Left ventricle myocardium inferior (tissue), 1 donor: ENCODE results near the gene MIB2. TPM values are rescaled to one million over a fixed set of nuclear protein-coding genes. Genes with fewer than 3 reads are reported as not detected.
"Not testable (repeated sequence)": the region's sequence is repeated elsewhere in the genome, so short reads cannot be mapped to it uniquely, and the experiment has no call there.

ENCODE experiments used
- DNase-seq: peaks from one replicate; pipeline ENCODE4 v3.0.0-alpha.2; 2020
- H3K27ac ChIP-seq: fragments of 200-600 bp; replicated peaks from 2 replicates; pipeline ENCODE4 v1.8.0; 2021
- H3K27me3 ChIP-seq: fragments of 200-600 bp; 2 replicates; pipeline ENCODE4 v1.8.0; 2021; ENCODE audit warnings: low read depth
- H3K36me3 ChIP-seq: fragments of 200-600 bp; 2 replicates; pipeline ENCODE4 v1.8.0; 2021
- H3K4me1 ChIP-seq: fragments of 200-600 bp; 2 replicates; pipeline ENCODE4 v1.8.0; 2021
- H3K4me3 ChIP-seq: fragments of 200-600 bp; 2 replicates; pipeline ENCODE4 v1.8.0; 2021; ENCODE audit warnings: mild to moderate bottlenecking, moderate library complexity
- H3K9me3 ChIP-seq: fragments of 200-600 bp; replicated peaks from 2 replicates; pipeline ENCODE4 v1.8.0; 2021
- intact Hi-C: fragments of 100-400 bp; cut with micrococcal nuclease; formaldehyde crosslinking; loops from one replicate; pipeline ENCODE4 v1.11.0; 2022
- total RNA-seq: library from RNA; stranded (reverse); fragmentation: NEBNext Ultra II Directional; extraction: Animal tissue kit (Norgen Biotek cat#: 25700); gene quantifications from one replicate; pipeline ENCODE4 v1.2.1, GENCODE V29; 2021
- donor health status: DM: no; HTN: yes; CAD: no; lungs with severe emphysema.

MIB2 gene
- total RNA-seq, 1 donor from 2014 or later, result 129 TPM

- H3K4me1 ChIP-seq, H3K27me3 ChIP-seq, H3K9me3 ChIP-seq, H3K27ac ChIP-seq, intact Hi-C loops, H3K4me3 ChIP-seq, DNase-seq: not testable (repeated sequence)
- peaks cover 21% of the 10 kb centered on the region for H3K36me3 ChIP-seq
These were observed 21.6 kb downstream of the MIB2 start for GRCh38 chr1:1636621-1637478.

GRCh38 chr1:1637479-1637875 lies 22.2 kb downstream of the MIB2 start:
- H3K4me3 ChIP-seq, H3K9me3 ChIP-seq, H3K4me1 ChIP-seq, DNase-seq, intact Hi-C loops, H3K27me3 ChIP-seq, H3K27ac ChIP-seq: not testable (repeated sequence)
- peaks cover 21% of the 10 kb centered on the region for H3K36me3 ChIP-seq

DNA sequence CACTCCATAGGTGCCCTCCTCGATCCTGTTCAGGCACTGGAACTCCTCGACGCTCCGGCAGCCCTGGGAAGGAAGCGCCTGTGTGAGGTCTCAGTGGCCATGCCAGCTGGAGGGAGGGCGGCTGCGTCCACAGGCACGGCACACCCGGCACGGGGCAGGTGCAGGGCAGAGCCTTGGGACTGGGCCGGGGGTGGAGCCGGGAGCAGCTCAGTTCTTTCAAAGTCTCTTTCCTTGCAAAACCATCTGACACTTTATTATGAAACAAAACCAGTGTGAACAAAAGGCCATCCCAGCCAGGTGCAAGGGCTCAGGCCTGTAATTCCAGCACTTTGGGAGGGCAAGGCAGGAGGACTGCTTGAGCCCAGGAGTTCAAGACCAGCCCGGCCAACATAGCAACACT lies 23.2 kb downstream of the MIB2 start:
- H3K4me3 ChIP-seq, H3K27ac ChIP-seq, DNase-seq, H3K4me1 ChIP-seq, H3K27me3 ChIP-seq, intact Hi-C loops, H3K9me3 ChIP-seq: not testable (repeated sequence)
- peaks cover 21% of the 10 kb centered on the region for H3K36me3 ChIP-seq

DNA sequence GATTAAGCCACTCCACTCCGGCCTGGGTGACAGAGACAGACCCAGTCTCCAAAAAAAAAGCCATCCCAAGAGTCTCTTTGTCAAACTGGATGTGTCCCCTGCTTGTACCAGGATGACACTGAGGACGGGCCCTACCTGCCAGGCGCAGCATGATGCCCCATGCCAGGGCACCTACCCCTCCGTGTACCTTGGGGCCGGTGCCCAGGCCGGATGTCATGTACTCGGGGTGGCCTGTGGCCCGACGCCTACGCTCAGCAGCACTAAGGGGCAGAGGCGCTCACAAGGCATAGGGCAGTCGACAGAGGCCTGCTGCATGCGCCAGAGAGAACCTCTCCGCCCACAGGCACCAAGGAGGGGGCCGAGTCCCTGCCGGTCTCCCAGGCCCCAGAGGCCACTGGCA lies 24.1 kb downstream of the MIB2 start:
- H3K27me3 ChIP-seq, intact Hi-C loops, H3K4me1 ChIP-seq, H3K27ac ChIP-seq, H3K9me3 ChIP-seq, DNase-seq, H3K4me3 ChIP-seq: not testable (repeated sequence)
- peaks cover 21% of the 10 kb centered on the region for H3K36me3 ChIP-seq

- H3K27ac ChIP-seq, H3K9me3 ChIP-seq, H3K27me3 ChIP-seq, H3K4me1 ChIP-seq, H3K4me3 ChIP-seq, DNase-seq, intact Hi-C loops: not testable (repeated sequence)
- H3K36me3 ChIP-seq, result peaks cover 21% of the 10 kb centered on the region
These were observed 24.8 kb downstream of the MIB2 start for GRCh38 chr1:1640081-1640480.

- H3K9me3 ChIP-seq, H3K4me3 ChIP-seq, DNase-seq, H3K27ac ChIP-seq, H3K27me3 ChIP-seq, H3K4me1 ChIP-seq, intact Hi-C loops: not testable (repeated sequence)
- H3K36me3 ChIP-seq, result peaks cover 24% of the 10 kb centered on the region
These were observed 25.6 kb downstream of the MIB2 start for GRCh38 chr1:1640711-1641461.

DNA sequence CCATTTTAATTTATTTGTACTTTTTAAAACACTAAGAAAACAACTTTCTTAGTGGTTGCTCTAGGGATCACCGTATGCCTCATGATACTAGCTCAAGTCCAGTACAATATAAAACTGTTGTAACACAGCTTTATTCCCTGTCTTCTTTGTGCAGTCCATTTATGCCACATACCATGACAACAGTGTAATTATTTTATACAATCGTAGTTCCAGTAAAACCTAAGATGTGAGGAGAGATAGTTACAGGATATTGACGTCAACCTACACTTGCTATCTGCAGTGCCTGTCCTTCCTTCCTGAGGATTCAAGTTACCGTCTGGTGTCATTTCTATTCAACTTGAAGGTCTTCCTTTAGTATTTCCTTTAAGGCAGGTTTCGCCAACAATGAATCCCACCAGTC lies 31.0 kb downstream of the MIB2 start:
- intact Hi-C loops, H3K27me3 ChIP-seq: not testable (repeated sequence)
- H3K36me3 ChIP-seq, result peaks cover 55% of the 10 kb centered on the region

DNA sequence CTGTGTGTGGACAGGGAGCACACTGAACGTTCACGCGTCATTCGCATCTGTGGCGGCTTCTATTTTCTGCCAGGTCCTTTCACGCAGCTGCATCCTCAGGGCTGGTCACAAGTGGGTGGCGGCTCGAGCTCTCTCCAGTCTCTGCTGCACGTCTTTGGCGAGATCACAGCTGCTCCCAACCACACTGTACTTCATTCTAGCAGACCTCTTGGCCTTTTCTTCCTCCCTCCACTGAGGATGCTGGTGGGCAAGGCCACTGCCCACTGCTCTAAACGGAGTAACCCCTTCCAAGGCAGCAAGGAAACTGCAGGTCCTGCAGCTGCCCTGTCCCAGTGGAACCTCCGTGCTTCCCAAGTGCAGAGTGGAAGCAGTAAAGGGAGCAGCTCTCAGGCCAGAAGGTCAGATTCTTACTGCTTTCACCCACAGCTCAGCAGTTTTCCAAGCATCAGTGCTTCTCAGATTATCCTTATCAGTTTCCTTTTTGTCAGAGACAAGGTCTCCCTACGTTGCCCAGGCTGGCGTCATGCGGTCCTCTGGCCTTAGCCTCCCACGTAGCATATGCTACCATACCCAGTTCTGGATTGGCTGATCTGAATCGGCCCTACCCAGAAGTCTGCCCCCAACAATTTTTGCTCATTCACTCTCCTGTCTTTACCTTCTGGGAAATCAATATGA lies 32.4 kb downstream of the MIB2 start:
- DNase-seq, result not testable (repeated sequence)
- peaks cover 68% of the 10 kb centered on the region for H3K36me3 ChIP-seq

More for the DNA sequence above, 31.0 kb downstream of the MIB2 start:
- not testable (repeated sequence) for DNase-seq, H3K9me3 ChIP-seq, H3K27ac ChIP-seq, H3K4me3 ChIP-seq, H3K4me1 ChIP-seq

GRCh38 chr1:1648265-1648664 lies 33.0 kb downstream of the MIB2 start:
- peaks cover 74% of the 10 kb centered on the region for H3K36me3 ChIP-seq
- H3K27ac ChIP-seq, H3K4me3 ChIP-seq, DNase-seq, H3K27me3 ChIP-seq, H3K4me1 ChIP-seq, intact Hi-C loops, H3K9me3 ChIP-seq: not testable (repeated sequence)

More for the DNA sequence above, 32.4 kb downstream of the MIB2 start:
- H3K27ac ChIP-seq, H3K9me3 ChIP-seq, H3K4me1 ChIP-seq, intact Hi-C loops, H3K27me3 ChIP-seq, H3K4me3 ChIP-seq: not testable (repeated sequence)
